Thyroid gland (tissue), 4 donors: ENCODE measurements around the gene CHST14.

Experiments
- CTCF ChIP-seq, 6 experiments: fragments of 200-600 bp in 3 of 6; fragments of 450-650 bp in 3 of 6; sonication (generic) in 3 of 6; IDR thresholded peaks; one replicate each; pipeline ENCODE4 v1.5.1; 2016 to 2019; ENCODE audit warnings: antibody characterized with exemption in 6 of 6, mild to moderate bottlenecking in 2 of 6, inconsistent platforms in 1 of 6, moderate library complexity in 1 of 6
- POLR2A ChIP-seq, 2 donors: fragments of 450-650 bp; IDR thresholded peaks; one replicate each; pipeline ENCODE4 v1.6.1; 2017; ENCODE audit warnings: antibody characterized with exemption in 2 of 2, mild to moderate bottlenecking in 2 of 2, moderate library complexity in 1 of 2

GRCh38 chr15:40467261-40467615 lies 3.5 kb upstream of the CHST14 start:
- TF ChIP-seq CTCF (IDR thresholded peaks at IDR 0.05): no peak
- no peak for TF ChIP-seq POLR2A (IDR thresholded peaks at IDR 0.05)
